GM12865 (cell line): ENCODE data around the gene SEC14L1.
A peak's percentile ranks its signal among the peaks of the same experiment; 100 is the strongest.

Source experiments
- DNase-seq: peaks from one replicate; pipeline ENCODE4 v3.0.0; 2010; ENCODE audit warnings: low read depth
- H3K4me3 ChIP-seq: 2 replicates; pipeline ENCODE4 v1.5.1; 2011; ENCODE audit warnings: mild to moderate bottlenecking, low read depth, low read length, control low read depth
- CTCF ChIP-seq: IDR thresholded peaks from 2 replicates; pipeline ENCODE4 v1.5.1; 2011; ENCODE audit warnings: low read length, control low read depth, low read depth, inconsistent platforms; ENCODE audit not compliant: insufficient read depth; ENCODE audit errors: missing control alignments

Gene SEC14L1

GRCh38 chr17:77126519-77126918, 14.2 kb upstream of the SEC14L1 start:
- TF ChIP-seq CTCF: no peak
- DNase-seq: no peak
- H3K4me3 ChIP-seq: no peak overlapping the region

- no peak for TF ChIP-seq CTCF
- peak; percentile 52 for DNase-seq
- H3K4me3 ChIP-seq: no peak overlapping the region
These were observed 12.9 kb upstream of the SEC14L1 start for GRCh38 chr17:77127735-77128361.

- DNase-seq: no peak
- H3K4me3 ChIP-seq: no peak overlapping the region
- no peak for TF ChIP-seq CTCF
These were observed 11.7 kb upstream of the SEC14L1 start for GRCh38 chr17:77128896-77129567.

DNA sequence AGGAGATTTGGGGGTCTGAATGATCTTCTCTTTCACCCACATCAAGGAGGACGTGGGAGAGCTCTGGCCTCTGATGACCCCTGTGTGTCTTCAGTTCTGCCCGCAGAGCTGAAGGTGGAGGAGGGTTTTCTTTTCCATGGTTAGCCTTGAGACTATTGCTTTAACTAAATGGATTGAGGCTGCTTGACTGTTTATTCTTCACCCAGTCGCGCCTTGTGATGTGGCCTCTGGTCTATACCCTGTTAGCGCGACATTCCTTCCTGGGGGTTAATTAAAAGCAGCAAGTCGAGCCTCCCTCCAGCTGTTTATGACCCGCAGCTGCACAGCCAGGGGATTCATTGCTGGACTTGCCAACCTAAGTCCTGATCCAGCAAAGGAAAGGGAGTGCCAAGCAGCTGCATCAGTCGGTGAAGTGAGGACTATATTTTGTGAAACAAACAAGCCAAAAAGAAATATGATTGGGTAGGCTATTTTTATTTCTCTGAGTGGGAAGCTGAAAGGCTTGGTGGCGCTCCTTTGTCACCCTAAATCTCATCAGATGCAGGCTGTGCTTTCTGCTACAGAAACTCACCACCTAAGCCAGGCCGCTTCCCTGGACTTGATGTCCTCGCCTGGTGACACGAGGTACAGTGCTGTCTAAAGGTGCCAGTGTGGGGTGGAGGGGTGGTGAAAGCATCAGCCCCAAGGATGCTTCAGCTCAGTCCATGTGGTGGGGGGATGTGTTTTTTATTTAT, 11.0 kb upstream of the SEC14L1 start:
- no peak for DNase-seq
- TF ChIP-seq CTCF: no peak
- no peak overlapping the region for H3K4me3 ChIP-seq

GRCh38 chr17:77130525-77130924, 10.2 kb upstream of the SEC14L1 start:
- no peak for TF ChIP-seq CTCF
- no peak for DNase-seq
- H3K4me3 ChIP-seq: no peak overlapping the region

GRCh38 chr17:77131904-77132303, 8.9 kb upstream of the SEC14L1 start:
- H3K4me3 ChIP-seq: no peak overlapping the region
- TF ChIP-seq CTCF: no peak
- DNase-seq: no peak
